Mammary epithelial cell (primary cell): Measurements from ENCODE around the gene FLYWCH1.

ENCODE experiments used
- EZH2 ChIP-seq: IDR thresholded peaks from 2 replicates; pipeline ENCODE4 v1.6.1; 2012; ENCODE audit warnings: low read length, inconsistent platforms, borderline replicate concordance
- TF ChIP-seq, protein P1 (sequence below), 2 donors: IDR thresholded peaks in 1 of 2; conservative IDR thresholded peaks in 1 of 2; 2 replicates each; pipeline ENCODE4 v1.5.1; 2011 to 2012; ENCODE audit warnings: inconsistent platforms in 2 of 2, low read length in 2 of 2, mild to moderate bottlenecking in 2 of 2, control low read depth in 1 of 2, low read depth in 1 of 2; ENCODE audit not compliant: insufficient read depth in 1 of 2; ENCODE audit errors: extremely low read depth in 1 of 2

GRCh38 chr16:2983706-2984136 lies 72.0 kb downstream of the FLYWCH1 start:
- TF ChIP-seq, protein P1, sequence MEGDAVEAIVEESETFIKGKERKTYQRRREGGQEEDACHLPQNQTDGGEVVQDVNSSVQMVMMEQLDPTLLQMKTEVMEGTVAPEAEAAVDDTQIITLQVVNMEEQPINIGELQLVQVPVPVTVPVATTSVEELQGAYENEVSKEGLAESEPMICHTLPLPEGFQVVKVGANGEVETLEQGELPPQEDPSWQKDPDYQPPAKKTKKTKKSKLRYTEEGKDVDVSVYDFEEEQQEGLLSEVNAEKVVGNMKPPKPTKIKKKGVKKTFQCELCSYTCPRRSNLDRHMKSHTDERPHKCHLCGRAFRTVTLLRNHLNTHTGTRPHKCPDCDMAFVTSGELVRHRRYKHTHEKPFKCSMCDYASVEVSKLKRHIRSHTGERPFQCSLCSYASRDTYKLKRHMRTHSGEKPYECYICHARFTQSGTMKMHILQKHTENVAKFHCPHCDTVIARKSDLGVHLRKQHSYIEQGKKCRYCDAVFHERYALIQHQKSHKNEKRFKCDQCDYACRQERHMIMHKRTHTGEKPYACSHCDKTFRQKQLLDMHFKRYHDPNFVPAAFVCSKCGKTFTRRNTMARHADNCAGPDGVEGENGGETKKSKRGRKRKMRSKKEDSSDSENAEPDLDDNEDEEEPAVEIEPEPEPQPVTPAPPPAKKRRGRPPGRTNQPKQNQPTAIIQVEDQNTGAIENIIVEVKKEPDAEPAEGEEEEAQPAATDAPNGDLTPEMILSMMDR (conservative IDR thresholded peaks at IDR 0.05 in 1 of 2, IDR thresholded peaks at IDR 0.05 in 1 of 2; ENCODE audit: extremely low read depth in 1 of 2, insufficient read depth in 1 of 2, low read depth in 1 of 2, low read length in 2 of 2) = peak; percentile 71 to 77
- no peak for TF ChIP-seq EZH2
